GM19463 (cell line): ENCODE data around the gene LGMN.
"Not testable (repeated sequence)": the region's sequence is repeated elsewhere in the genome, so short reads cannot be mapped to it uniquely, and the experiment has no call there.

ENCODE experiments used
- ATAC-seq: cut with Tn5 transposase; IDR thresholded peaks from one replicate; pipeline ENCODE4 v1.9.1; 2021; ENCODE audit warnings: mild to moderate bottlenecking, moderate library complexity; ENCODE audit not compliant: unreplicated experiment

LGMN gene

DNA sequence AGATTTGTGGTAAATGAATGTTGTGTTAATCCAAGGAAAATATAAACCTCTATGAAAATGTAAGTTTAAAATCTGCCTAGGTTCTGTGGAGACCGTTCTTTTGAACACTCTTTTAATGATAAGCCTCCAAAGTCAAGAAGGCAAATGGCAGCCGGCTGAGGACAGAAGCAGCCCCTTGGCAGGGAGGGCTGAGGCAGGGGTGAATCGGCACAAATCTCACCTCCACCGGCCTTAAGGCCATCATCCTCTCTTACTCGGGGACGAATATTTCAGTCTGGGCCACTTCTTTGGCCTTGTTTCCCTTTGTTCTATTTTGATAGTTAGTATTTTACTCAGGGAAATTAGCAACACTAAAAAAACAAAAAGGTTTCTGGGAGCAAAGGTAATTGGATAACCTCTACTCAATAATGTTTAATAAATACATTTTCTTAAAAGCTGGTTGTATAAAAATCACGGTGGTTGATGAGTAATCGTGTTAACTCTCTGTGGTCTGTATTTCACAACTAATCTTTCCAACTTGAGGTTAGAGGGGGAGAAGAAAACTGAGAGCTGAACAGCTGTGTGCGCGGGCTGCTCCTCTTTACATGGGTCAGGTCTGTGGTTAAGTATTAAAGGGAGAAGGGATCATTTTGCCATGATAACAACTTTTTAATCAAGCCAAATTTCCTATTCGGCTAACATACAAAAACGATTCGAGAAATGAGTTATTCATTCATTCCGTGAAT is 18.6 kb downstream of the LGMN start:
- ATAC-seq: peak; percentile 85

DNA sequence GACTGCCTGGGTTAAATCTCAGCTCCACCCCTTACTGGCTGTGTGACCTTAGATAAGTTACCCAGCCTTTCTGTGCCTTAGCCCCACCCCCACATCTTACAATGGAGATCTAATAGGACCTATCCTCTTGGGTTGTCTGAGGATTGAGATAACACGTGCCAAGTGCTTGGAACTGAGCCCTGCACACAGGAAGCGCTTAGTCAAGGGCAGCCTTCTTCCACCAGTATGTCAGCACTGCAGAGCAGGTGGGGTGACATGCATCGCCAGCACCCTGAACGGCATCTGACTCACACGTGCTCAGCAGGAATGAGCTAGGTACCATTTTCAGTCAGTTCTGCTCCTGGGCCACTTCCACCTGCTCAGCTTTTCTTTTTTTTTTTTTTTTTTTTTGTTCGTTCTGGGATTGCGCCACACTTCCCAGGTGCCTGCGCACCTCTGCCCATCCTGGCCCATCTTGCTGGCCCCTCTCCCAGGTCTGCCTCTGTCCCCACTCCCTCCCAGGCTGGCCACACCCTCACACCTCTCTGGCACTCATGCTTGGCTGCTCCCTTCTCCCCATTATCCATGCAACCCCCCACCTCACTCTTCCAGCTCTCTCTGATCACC is 19.6 kb downstream of the LGMN start:
- peak; percentile 59 for ATAC-seq

DNA sequence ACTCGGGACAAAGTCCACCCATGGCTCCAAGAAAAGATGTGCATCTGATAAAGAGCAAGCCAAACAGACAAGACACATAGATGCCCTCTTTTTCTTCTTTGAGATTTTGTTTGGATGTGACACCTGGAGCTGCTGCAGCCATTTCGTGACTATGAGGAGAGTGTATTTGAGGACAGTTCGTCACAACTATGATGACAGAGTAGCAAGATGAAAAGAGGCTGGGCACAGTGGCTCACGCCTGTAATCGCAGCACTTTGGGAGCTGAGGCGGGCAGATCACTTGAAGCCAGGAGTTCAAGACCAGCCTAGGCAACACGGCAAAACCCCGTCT is 21.5 kb downstream of the LGMN start:
- ATAC-seq: no peak

DNA sequence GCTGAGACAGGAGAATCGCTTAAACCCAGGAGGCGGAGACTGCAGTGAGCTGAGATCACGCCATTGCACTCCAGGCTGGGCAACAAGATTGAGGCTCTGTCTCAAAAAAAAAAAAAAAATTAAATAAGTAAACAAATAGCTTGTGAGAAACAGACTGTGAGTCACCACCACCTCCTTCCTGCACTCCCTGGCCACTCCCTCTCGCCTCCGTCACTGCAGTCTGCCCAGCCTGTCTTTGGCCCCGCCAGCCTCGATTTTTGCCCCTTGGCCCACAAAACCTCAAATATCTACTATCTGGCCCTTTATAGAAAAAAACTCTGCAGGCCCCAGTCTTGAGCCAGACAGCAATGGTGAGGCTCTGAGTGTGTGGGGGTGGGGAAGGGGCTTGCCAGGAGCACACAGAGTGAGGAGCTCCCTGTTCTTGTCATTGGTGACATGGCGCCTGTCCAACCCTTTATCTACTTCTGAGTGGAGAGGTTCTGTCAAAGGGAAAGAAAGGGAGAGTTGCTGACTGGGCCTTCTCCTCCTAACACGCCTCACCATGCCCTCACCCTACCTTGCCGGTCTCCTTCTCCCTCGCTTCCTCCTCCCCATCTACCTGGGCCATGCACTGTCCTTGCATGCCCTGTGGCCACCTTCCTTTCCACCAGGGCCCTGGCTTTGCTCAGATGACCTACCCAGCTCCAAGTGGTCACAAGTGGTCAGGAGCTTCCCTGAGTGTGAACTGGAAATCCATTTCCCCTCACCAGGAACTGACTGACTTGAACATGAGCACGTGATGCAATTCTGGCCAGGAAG is 22.1 kb downstream of the LGMN start:
- no peak for ATAC-seq

DNA sequence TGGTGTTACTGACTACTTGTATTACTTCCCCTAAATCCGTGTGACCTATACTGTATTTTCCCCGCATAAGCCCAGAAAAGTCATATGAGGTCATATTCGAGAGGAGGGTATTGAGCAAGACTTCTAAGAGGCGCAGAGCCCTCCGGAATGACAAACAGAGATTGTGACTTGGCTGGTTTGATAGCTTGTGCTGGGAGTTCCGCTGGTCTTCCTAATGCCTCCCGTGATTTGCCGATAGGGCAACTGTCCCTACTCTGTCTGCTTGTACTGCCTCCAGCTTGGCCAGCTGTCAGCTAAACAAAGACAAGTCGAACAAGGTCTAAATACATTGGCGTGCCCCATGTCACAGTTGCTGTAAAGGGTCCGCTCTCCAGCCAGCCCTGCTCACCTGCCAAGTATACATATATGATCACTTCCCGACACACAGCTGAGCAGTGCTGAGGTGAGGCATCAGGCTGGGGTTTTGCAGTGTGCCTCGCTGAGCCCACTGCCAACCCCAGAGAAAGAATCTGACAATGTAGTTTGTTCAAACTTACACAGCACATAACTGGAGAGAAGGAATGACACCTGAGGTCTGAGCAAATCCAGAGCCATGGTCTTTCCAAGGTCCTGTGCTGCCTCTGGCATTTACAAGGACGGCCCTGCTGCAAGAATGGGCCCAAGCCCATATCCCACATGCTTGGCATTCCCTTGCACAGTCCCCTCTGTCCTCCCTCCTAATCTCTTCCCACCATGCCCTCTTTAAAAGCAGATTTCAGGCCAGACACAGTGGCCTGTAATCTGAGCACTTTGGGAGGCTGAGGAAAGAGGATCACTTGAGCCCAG is 23.7 kb downstream of the LGMN start:
- no peak for ATAC-seq

DNA sequence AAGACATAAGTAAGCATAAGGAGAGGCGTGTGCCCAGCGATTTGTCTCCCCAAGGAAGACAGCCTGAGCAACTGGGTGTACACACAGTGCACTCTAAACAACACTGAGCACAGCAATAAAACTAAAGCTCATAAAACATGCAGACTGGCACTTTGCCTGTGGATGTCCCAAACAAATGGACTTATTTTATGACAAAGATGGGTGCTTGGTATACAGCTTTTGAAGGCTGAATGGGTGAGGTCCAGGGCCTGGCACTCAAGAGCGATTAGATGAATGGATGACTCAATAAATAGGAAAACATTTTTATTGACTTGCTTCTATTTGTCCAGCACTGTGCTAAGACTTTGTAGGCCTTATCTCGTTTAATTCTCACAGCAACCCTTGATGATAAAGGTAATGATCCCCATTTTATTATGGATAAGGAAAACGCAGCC is 28.5 kb downstream of the LGMN start:
- no peak for ATAC-seq

DNA sequence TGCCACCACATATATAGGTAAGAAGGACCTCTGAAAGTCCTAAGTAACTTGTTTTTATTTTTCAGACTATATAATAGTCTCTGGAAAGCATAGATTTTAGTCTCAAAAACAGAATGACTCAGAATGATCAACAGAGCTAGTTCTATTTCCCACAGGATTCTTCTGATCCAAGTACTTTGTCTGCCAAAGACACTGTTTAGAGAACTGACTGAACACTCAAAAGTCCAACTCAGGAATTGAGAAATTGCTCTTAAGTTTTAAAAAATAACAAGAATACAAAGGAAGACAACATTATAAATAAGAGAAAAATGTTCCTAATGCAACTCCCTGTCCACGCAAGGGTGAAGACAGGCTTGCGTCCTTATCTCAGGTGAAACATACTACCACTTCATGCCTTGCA is 29.0 kb downstream of the LGMN start:
- ATAC-seq: no peak

DNA sequence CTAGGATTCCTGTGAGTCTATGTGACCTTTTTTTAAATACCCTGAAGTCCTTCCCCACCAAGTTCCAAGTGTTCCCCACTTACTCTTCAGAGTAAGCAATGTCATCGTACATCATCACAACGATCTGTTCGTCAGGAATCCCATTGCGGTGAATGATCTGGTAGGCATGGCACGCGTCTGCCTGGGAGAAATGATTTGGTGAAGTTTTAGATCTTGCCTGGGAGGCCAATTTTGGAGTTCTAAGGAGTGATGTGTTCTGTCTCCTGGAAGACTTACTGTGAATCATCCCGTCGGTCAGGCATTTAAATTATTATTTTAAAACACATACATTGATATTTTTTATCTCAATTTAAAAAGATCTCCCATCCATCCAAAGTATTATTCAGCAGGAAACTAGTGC is 29.8 kb downstream of the LGMN start:
- ATAC-seq: no peak

DNA sequence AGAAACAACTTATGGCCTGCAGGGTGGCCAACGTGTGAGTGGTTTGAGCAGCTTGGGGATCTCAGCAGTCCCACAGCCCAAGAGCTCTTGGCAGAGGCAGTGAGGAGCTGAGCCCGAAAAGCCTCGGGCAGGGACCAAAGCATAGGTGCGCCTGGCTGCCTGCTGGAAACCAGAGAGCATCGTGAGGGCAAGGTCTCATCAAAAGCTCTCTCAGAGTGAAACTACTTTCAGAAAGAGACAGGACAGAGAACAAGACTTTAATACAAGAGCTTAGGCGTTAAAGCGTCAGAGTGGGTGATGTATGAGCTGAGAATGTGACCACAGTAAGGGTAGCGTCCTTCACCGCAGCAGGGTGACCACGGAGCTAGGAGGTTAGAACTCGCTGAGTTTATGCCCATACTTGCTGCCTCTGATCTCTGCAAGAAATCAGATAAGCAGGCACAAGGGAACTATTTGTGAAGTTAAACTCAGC is 30.8 kb downstream of the LGMN start:
- ATAC-seq: no peak

DNA sequence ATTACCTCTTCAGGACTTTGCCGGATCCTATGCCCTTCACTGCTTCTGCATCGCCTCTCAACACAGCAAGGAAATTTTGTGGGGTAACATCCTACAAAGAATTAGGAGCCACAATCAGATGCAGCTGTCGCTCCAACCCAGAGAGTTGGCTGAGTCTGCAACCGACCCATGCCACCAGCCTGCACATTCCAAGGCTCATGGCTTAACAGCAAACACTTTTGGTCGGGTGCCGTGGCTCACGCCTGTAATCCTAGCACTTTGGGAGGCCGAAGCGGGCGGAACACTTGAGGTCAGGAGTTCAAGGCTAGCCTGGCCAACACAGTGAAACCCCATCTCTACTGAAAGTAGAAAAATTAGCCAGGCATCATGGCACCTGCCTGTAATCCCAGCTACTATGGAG is 32.3 kb downstream of the LGMN start:
- no peak for ATAC-seq

DNA sequence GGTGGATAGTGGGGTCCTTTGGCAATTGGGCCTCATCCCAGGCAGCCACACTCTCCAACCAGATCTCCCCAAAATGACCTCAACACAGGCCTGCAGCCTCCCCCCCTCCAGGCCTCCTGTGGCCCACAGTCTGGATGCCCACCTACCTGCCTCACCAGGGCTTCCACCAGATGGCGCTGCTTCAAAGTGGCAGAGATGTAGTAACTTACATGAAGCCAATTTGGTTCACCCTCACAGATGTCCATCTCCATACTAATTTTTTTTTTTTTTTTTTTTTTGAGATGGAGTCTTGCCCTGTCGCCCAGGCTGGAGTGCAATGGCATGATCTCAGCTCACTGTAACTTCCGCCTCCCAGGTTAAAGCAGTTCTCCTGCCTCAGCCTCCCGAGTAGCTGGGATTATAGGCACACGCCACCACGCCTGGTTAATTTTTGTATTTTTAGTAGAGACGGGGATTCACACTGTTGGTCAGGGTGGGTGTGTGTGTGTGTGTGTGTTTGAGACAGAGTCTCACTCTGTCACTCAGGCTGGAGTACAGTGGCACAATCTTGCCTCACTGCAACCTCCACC is 33.6 kb downstream of the LGMN start:
- ATAC-seq: not testable (repeated sequence)

DNA sequence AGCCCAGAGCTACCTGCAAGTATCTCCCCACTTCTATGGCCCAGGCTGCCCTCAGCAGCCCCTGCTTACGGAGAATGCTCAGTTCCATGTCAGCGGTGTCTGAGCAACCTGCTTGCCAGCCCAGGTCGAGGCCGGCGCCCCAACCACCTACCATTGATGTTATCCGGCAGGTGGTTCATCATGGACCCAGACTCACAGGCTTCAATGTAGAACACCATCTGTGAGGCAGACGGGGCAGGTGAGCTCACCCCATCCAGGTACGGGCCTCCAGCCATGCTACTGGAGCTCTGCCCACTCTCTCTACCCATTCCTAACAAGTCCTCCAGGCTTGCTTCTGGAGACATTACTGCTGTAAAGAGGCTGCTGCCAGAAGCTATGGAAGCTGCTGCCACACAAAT is 35.8 kb downstream of the LGMN start:
- ATAC-seq: no peak

DNA sequence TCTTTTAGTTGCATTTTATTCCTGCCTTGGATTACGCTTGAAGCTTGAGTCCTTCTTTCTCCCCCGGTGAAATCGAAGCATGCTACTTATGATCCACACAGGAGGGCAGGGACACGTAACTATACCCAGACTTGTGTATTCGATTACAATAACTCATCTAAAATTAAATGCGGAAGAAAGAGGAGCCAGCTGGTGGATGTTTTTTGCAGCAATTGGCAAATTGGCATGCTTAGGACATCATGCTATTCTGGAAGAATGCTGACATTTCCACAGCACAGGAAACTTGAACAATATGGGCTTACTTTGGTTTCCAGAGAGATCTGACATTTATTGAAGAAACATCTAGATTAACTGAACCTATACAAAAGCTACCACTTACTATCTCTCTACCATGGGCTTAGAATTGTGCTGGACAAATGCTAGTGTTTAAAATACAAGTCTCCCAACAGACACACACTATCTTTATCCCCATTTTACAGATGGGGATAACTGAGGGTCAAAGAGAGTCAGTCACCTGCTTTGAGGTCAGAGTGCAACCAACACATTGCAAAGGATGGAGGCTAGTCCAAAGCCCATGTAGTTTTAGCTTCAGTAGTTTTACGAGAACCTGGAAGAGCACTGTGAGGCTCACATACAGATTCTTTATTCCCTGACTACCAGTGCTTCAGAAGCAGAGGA is 36.3 kb downstream of the LGMN start:
- ATAC-seq: no peak

DNA sequence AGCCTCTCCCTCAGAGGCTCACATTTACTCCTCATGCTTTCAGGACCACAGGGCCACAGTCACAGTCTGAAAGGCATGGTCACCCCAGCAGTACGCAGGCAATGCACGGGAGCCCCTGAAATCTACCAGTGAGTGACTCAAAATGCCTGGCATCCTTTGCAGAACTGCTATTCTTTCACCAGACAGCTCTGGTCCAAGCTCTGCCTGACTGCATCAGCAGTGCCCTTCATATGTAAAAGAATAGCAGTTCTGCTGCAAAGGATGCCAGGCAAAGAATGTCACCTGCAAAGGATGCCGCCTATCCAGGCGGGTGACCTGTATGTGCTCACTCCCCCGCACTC is 38.5 kb downstream of the LGMN start:
- ATAC-seq: no peak

DNA sequence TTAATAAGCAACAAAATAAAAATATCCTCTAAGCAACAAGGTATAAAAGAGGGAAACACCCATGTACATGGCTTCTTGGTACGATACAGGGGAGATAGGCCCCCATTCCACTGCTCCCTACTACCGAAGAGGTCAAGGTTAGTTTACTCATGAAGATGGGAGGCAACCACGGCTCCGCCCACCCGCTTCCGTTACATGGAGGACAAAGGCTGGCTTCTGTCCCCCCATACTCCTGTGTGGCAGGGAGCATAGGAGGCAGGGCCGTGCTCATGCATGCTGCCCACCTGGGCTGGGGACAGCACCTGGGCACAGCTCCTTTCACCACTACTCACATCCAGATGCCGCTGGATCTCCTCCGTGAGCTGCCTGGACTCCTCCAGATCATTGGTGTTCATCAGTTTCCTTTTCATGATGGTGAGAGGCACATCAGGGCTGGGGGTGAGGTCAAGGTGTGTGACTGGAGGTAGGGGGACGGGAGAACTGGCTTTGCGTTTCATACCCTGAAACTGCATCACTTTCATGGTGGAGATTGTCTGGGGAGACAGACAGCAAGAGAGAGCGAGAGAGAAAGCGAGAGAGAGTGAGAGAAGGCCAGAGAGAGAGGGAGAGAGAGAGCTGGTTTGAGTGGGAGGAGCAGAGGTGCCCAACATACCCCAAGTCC is 39.0 kb downstream of the LGMN start:
- no peak for ATAC-seq

DNA sequence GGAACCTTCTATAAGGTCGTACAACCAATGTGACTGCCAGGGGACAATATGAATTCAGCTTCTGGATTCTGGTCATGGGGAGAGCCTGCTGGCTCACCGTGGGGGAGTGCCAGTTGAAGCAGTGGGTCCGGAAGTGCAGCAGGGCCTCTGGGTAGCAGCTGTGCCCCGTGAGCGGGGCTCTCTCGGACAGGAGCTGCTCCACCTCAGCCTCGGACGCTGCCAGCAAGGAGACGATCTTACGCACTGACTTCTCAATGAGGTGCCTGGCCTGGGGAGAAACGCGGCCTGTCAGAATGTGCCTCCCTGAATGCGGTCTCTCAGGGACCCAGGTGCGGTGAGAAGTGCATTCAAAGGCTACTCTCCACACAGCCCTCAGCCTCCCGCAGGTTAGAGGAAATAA is 42.0 kb downstream of the LGMN start:
- ATAC-seq: no peak

DNA sequence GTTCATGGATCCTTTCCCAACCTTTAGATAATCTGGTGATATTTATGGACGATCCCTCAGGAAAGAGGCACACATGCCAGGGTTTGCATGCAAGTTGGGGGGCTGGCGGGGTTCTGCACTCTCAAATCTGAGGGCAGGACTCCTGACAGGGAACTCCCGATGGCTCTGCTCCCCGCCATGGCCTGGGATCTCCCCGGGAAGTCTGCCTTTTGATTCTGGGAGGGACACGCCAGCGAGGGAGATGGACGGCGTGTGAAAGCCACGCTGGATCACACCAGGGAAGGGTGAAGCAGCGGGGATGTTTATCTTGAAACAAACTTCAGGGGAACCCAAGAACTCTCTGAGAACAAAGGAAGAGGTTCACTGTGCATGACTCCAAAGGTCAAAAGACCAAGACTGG is 43.6 kb downstream of the LGMN start:
- ATAC-seq: no peak

DNA sequence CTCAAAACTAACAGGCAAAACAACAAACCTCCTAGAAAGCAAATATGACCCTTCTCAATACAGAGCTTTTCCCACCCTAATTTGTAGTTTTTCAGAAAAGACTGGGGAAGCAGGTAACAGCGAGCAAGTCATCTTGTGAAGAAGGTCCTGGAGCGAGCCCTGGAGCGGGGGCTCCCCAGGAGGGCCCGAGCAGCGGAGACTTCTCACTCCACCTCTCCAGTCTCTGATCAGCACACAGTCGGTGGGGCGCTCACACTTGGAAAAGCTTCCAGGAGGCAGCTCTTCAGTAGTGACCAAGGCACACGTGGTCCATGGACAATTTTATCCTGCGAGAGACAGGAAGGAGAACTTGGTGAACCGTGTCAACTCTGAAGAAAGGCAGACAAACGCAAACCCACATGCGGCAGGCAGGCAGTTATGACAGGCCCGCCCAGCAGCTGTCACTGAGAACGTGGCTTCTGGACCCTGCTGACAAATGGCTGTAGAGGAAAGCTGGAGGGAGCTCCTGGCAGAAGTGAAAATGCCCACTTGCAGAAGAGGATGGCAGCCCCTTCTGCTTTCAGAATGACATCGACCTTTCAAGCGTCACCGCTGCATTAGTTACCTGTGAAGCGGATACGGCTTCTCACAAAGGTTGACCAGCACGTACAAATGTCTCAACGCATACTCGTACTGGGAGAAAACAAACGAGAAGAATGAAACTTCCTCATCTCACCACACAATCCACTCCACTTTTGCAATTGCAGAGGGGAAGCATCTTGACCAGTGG is 44.2 kb downstream of the LGMN start:
- ATAC-seq: peak; percentile 94

DNA sequence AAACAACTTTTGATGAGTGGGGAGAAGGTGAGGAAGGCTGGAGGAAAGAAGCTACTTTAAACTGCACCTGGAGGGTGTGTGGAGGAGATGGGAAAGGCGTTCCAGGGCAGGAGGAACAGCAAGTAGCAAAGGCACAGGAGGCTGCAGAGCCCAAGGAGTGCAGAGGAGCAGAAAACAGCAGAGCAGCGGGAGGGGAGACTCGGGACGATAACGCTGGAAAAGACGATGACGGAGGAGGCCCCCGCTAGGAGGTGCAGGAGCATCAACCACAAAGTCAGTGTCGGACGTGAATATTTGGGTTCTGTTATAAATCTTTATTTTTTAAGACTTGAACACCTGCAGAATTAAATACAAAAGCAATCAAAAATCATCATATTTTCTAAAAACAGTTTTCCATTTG is 44.9 kb downstream of the LGMN start:
- ATAC-seq: no peak
